Measurements from ENCODE around the gene RHOG. TPM values are rescaled to one million over a fixed set of nuclear protein-coding genes. Genes with fewer than 3 reads are reported as not detected.
"Not testable (repeated sequence)": the region's sequence is repeated elsewhere in the genome, so short reads cannot be mapped to it uniquely, and the experiment has no call there.

RHOG gene
- total RNA-seq, 4 donors from 2014 or later = 10.5 to 46.9 (median 38.1) TPM

- H3K4me1 ChIP-seq = no peaks in the 10 kb centered on the region
- H3K9me3 ChIP-seq = no peaks in the 10 kb centered on the region
- H3K27me3 ChIP-seq = no peaks in the 10 kb centered on the region
- no peak for DNase-seq
- H3K4me3 ChIP-seq = peak overlapping the region; percentile 75 to 100
- peak overlapping the region; percentile 94 to 96 for H3K27ac ChIP-seq
- TF ChIP-seq CTCF (IDR thresholded peaks at IDR 0.05) (no peak), POLR2A (IDR thresholded peaks at IDR 0.05) (no peak)
- intact Hi-C loops (cut with DNase I; ENCODE audit: low total_unique reads) = no loop called here
- H3K36me3 ChIP-seq = no peaks in the 10 kb centered on the region
Observed at GRCh38 chr11:3796801-3797328, 43.9 kb downstream of the RHOG start.

GRCh38 chr11:3796346-3796745 is 44.4 kb downstream of the RHOG start:
- H3K27ac ChIP-seq = peak overlapping the region; percentile 94 to 96
- H3K4me3 ChIP-seq = peak overlapping the region; percentile 75 to 100
- no peaks in the 10 kb centered on the region for H3K27me3 ChIP-seq
- intact Hi-C loops (cut with DNase I; ENCODE audit: low total_unique reads) = no loop called here
- no peak for DNase-seq
- H3K36me3 ChIP-seq = no peaks in the 10 kb centered on the region
- TF ChIP-seq CTCF (IDR thresholded peaks at IDR 0.05) (no peak), POLR2A (IDR thresholded peaks at IDR 0.05) (no peak)
- H3K4me1 ChIP-seq = no peaks in the 10 kb centered on the region
- no peaks in the 10 kb centered on the region for H3K9me3 ChIP-seq

- H3K4me3 ChIP-seq = peak overlapping the region; percentile 75 to 100
- no peaks in the 10 kb centered on the region for H3K4me1 ChIP-seq
- no peak for TF ChIP-seq CTCF (IDR thresholded peaks at IDR 0.05)
- no peak for TF ChIP-seq POLR2A (IDR thresholded peaks at IDR 0.05)
- DNase-seq = no peak
- H3K9me3 ChIP-seq = no peaks in the 10 kb centered on the region
- intact Hi-C loops (cut with DNase I; ENCODE audit: low total_unique reads) = no loop called here
- no peaks in the 10 kb centered on the region for H3K36me3 ChIP-seq
- H3K27ac ChIP-seq = peak overlapping the region in 1 of 2 donors; percentile 94
- H3K27me3 ChIP-seq = no peaks in the 10 kb centered on the region
Observed at GRCh38 chr11:3796002-3796311, 44.8 kb downstream of the RHOG start.

- H3K36me3 ChIP-seq = no peaks in the 10 kb centered on the region
- H3K4me1 ChIP-seq = no peaks in the 10 kb centered on the region
- peak overlapping the region in 1 of 2 donors; percentile 94 for H3K27ac ChIP-seq
- no peak for DNase-seq
- no peak for TF ChIP-seq CTCF (IDR thresholded peaks at IDR 0.05)
- no peak for TF ChIP-seq POLR2A (IDR thresholded peaks at IDR 0.05)
- H3K27me3 ChIP-seq = no peaks in the 10 kb centered on the region
- no peaks in the 10 kb centered on the region for H3K9me3 ChIP-seq
- H3K4me3 ChIP-seq = peak overlapping the region in 1 of 2 donors; percentile 75
- intact Hi-C loops (cut with DNase I; ENCODE audit: low total_unique reads) = no loop called here
Observed at GRCh38 chr11:3795131-3796001, 45.4 kb downstream of the RHOG start.

GRCh38 chr11:3794387-3794786 is 46.4 kb downstream of the RHOG start:
- H3K36me3 ChIP-seq; intact Hi-C loops (cut with DNase I; ENCODE audit: low total_unique reads); H3K27me3 ChIP-seq; H3K9me3 ChIP-seq; H3K4me1 ChIP-seq; H3K4me3 ChIP-seq; DNase-seq; H3K27ac ChIP-seq: not testable (repeated sequence)
